Mucosa of stomach (tissue), 1 donor: ENCODE results near the gene ATP6AP1.
A peak's percentile ranks its signal among the peaks of the same experiment; 100 is the strongest.

Experiments
- H3K27me3 ChIP-seq: one replicate; pipeline ENCODE4 v1.7.0; 2013; ENCODE audit warnings: mild to moderate bottlenecking, low read length; ENCODE audit not compliant: control insufficient read depth, insufficient read depth
- H3K36me3 ChIP-seq: one replicate; pipeline ENCODE4 v1.7.0; 2013; ENCODE audit warnings: low read length; ENCODE audit not compliant: control insufficient read depth, insufficient read depth
- H3K4me1 ChIP-seq: one replicate; pipeline ENCODE4 v1.7.0; 2013; ENCODE audit warnings: mild to moderate bottlenecking, low read length; ENCODE audit not compliant: control insufficient read depth, insufficient read depth
- H3K4me3 ChIP-seq: one replicate; pipeline ENCODE4 v1.7.0; 2013; ENCODE audit warnings: low read length
- H3K9ac ChIP-seq: one replicate; pipeline ENCODE4 v1.7.0; 2013; ENCODE audit warnings: mild to moderate bottlenecking, low read length, moderate library complexity
- H3K9me3 ChIP-seq: one replicate; pipeline ENCODE4 v1.7.0; 2013; ENCODE audit warnings: mild to moderate bottlenecking, low read length, moderate library complexity; ENCODE audit not compliant: control insufficient read depth
- donor health status: Pancreatic carcinoma.

The ATP6AP1 gene

GRCh38 chrX:154485150-154486051, 56.9 kb downstream of the ATP6AP1 start:
- Histone ChIP-seq H3K4me1 (peaks cover 24% of the 10 kb centered on the region), H3K36me3 (no peaks in the 10 kb centered on the region), H3K9me3 (no peaks in the 10 kb centered on the region), H3K27me3 (no peaks in the 10 kb centered on the region), H3K4me3 (peak overlapping the region; percentile 36), H3K9ac (peak overlapping the region; percentile 59)

GRCh38 chrX:154486052-154486395, 57.5 kb downstream of the ATP6AP1 start:
- H3K9me3 ChIP-seq = no peaks in the 10 kb centered on the region
- H3K9ac ChIP-seq = peak overlapping the region; percentile 59
- peaks cover 24% of the 10 kb centered on the region for H3K4me1 ChIP-seq

More at GRCh38 chrX:154486052-154486395, 57.5 kb downstream of the ATP6AP1 start:
- Histone ChIP-seq H3K4me3 (peak overlapping the region; percentile 36), H3K27me3 (no peaks in the 10 kb centered on the region), H3K36me3 (no peaks in the 10 kb centered on the region)
